Activated CD4-positive, alpha-beta T cell treated with anti-CD3 and anti-CD28 coated beads, Interleukin-2, amount 50 U/mL, for 16 hours (primary cell): ENCODE data around the gene C17orf50.
A peak's percentile ranks its signal among the peaks of the same experiment; 100 is the strongest.

Experiments
- DNase-seq: peaks from one replicate; pipeline ENCODE4 v3.0.0-alpha.2; 2020

The C17orf50 gene

GRCh38 chr17:35791681-35792350 is 31.1 kb downstream of the C17orf50 start:
- no peak for DNase-seq

- no peak for DNase-seq
Measured at GRCh38 chr17:35793257-35793656, 32.6 kb downstream of the C17orf50 start.

GRCh38 chr17:35795007-35795870 is 34.6 kb downstream of the C17orf50 start, which contains the start of gene MMP28:
Gene MMP28 (minus strand): TSS chr17:35795641. CDS start chr17:35795377, 264 bp downstream.
- DNase-seq, result peak; percentile 5

- DNase-seq, result no peak
Measured at GRCh38 chr17:35795871-35796265, 35.2 kb downstream of the C17orf50 start.

- DNase-seq, result no peak
Measured at GRCh38 chr17:35796942-35797341, 36.3 kb downstream of the C17orf50 start.

- DNase-seq, result no peak
Measured at GRCh38 chr17:35797370-35797769, 36.7 kb downstream of the C17orf50 start.

- no peak for DNase-seq
Measured at GRCh38 chr17:35797918-35798317, 37.2 kb downstream of the C17orf50 start.

GRCh38 chr17:35799942-35800341 is 39.3 kb downstream of the C17orf50 start:
- DNase-seq, result no peak

- peak; percentile 2 for DNase-seq
Measured at GRCh38 chr17:35801583-35802224, 41.0 kb downstream of the C17orf50 start.

- peak; percentile 86 for DNase-seq
Measured at GRCh38 chr17:35804658-35805192, 44.0 kb downstream of the C17orf50 start.

GRCh38 chr17:35807371-35808144 is 46.9 kb downstream of the C17orf50 start:
- DNase-seq, result no peak

GRCh38 chr17:35808240-35808961 is 47.7 kb downstream of the C17orf50 start:
- DNase-seq, result no peak

- peak; percentile 99 for DNase-seq
Measured at GRCh38 chr17:35808962-35809854, 48.5 kb downstream of the C17orf50 start, which contains the start of gene TAF15. Gene TAF15 (plus strand): TSS chr17:35809484. CDS start chr17:35809570, 86 bp downstream.

GRCh38 chr17:35809855-35810461 is 49.3 kb downstream of the C17orf50 start:
- no peak for DNase-seq

GRCh38 chr17:35811759-35812158 is 51.1 kb downstream of the C17orf50 start:
- no peak for DNase-seq

- DNase-seq, result no peak
Measured at GRCh38 chr17:35812456-35812855, 51.8 kb downstream of the C17orf50 start.
